Stimulated activated CD8-positive, alpha-beta memory T cell treated with anti-CD3 and anti-CD28 coated beads, Interleukin-12 subunit alpha, Interleukin-12 subunit beta, amount 100 ng/mL, for 4 hours (primary cell): ENCODE results near the gene GLG1.
"Not testable (repeated sequence)": the region's sequence is repeated elsewhere in the genome, so short reads cannot be mapped to it uniquely, and the experiment has no call there.

Experiments
- DNase-seq: peaks from one replicate; pipeline ENCODE4 v3.0.0-alpha.2; 2020; ENCODE audit warnings: low read depth

The GLG1 gene

DNA sequence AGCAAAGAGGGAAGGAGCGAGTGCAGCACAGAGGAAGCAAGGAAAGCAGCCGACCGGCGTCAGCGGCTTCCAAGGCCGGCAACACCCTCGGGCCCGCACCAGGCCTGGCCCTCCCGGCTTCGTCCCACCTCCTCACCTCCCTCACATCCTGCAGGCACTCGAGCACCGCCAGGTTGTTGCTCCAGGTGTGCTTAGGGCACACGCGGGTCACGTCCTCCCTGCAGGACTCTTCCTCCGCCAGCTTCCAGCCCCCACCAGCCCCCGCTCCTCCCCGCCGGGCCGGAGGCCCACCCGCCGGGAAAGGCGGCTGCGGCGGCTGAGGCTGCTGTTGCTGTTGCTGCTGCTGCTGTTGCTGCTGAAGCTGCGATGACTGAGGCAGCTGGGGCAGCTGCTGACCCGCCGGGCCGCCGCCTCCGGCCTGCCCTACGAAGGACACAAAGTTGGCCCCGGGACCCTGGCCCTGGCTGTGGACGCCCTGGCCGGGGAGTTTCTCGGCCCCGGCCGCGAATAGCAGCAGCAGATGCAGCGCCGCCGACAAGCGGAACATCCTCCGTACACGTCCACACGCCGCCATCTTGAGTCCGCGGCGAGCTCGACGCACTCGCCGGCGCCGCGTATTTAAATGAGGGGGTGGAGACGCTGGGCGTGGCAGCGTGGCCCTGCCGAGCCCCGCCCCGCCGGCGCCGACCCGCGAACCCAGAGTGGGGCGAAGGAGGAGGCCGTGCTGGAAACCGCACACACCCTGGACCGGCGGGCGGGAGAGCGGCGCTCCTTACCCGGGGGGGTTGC, at the start of gene GLG1:
TSS of gene GLG1 (minus strand) at position 594 of the 789 bp plus-strand sequence. CDS start at position 574, 20 bp downstream.
- peak; percentile 87 for DNase-seq

- no peak for DNase-seq
These were observed 47.7 kb upstream of the GLG1 start for GRCh38 chr16:74654536-74655050.

DNA sequence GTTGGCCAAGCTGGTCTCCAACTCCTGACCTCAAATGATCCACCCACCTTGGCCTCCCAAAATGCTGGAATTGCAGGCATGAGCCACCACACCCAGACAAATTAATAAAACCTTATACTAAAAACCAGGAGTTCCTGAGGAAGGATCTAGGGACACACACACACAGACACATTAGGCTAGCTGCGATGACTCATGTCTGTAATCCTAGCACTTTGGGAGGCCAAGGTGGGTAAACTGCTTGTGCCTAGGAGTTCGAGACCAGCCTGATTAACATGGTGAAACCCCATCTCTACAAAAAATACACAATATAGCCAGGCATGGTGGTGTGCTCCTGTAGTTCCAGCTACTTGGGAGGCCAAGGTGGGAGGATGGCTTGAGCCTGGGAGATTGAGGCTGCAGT, 46.0 kb upstream of the GLG1 start:
- DNase-seq, result not testable (repeated sequence)

GRCh38 chr16:74652249-74652648, 45.3 kb upstream of the GLG1 start:
- DNase-seq, result no peak

- no peak for DNase-seq
These were observed 44.9 kb upstream of the GLG1 start for GRCh38 chr16:74651841-74652240.

DNA sequence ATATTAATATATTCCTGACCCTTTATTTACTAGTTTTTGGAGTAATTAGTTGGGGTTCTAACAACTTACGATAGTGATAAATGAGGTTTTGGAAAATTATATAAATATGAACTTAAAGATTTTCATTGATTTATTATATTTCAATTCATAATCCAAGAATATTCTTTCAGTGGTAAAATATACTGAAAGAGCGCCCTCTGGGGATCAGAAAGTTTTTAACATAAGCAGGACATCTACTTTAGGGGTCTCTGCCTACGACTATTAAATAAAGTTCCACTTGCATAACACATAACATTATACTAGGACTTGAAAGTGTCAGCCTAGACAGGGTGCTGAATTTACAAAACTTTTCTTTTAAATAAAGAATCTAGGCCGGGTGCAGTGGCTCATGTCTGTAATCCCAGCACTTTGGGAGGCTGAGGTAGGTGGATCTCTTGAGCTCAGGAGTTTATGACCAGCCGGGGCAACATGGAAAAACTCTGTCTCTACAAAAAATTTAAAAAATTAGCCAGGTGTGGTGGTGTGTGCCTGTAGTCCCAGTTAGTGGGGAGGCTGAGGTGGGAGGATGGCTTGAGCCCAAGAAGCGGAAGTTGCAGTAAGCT, 44.2 kb upstream of the GLG1 start:
- DNase-seq, result no peak

GRCh38 chr16:74649839-74650504, 43.1 kb upstream of the GLG1 start:
- no peak for DNase-seq

DNA sequence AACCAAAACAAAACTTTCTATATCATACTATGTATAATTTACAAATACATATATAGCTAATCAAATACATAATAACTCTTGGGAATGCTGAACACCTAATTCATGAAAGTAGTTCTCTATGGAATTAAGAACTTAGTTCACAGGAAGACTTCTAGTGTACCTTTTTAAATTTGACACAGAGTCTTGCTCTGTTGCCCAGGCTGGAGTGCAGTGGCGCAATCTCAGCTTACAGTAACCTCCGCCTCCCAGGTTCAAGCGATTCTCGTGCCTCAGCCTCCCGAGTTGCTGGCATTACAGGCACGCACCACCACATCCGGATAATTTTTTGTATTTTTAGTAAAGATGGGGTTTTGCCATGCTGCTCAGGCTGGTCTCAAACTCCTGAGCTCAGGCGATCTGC, 35.1 kb upstream of the GLG1 start:
- no peak for DNase-seq

DNA sequence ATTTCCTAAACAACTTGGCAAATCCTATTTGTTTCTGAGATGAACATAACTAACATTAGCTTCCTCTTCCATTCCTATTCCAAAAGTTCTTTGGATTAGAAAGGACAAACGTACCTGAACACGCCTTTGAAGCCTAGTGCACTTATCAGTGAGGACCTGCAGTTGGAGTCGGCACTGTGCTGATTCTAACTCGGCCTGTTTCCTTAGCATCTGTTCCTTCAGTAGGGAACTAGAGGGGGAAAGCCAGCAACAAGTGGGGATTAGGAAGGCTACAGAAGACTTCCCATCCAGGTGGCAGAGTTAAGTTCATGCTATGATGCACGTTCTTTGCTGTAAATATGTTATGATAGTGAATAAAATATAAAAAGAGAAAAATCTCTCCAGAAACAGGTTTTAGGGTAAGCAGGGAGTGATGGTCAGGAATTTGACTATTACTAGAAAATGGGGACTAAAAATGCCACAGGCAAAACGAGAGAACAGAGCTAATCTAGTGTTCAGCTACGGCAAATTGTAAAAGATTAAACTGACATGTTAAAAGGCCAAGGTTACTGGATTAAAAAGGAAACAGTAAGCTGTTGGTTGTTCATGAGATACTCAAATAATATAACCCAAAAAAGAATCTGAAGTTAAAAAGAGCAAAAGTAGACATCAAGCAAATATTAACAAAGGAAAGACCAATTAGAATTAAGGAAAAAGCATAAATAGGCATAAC, 31.0 kb upstream of the GLG1 start:
- DNase-seq, result no peak

DNA sequence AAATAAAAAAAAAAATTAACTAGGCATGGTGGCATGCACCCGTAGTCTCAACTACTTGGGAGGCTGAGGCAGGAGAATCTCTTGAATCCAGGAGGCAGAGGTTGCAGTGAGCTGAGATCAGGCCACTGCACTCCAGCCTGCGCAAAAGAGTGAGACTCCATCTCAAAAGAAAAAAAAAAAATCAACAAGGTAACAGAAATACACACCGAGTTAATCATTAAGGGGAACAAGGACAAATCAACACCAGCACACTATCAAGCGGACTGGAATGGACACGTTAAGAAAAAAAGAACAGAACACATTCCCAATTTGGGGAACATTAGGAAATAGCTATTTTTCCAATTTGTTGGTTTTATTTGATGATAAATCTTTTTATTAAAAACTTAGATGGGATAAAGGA, 28.4 kb upstream of the GLG1 start:
- no peak for DNase-seq

DNA sequence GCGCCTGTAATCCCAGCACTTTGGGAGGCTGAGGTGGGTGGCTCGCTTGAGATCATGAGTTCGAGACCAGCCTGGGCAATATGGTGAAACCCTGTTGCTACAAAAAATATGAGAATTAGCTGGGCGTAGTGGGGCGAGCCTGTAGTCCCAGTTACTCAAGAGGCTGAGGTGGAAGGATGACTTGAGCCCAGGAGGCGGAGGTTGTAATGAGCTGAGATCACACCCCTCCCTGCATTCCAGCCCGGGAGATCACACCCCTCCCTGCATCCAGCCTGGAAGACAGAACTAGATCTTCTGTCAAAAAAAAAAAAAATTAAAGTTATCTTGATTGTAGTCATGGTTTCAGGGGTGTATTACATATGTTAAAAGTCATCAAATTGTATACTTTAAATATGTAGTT, 26.8 kb upstream of the GLG1 start:
- DNase-seq, result no peak

DNA sequence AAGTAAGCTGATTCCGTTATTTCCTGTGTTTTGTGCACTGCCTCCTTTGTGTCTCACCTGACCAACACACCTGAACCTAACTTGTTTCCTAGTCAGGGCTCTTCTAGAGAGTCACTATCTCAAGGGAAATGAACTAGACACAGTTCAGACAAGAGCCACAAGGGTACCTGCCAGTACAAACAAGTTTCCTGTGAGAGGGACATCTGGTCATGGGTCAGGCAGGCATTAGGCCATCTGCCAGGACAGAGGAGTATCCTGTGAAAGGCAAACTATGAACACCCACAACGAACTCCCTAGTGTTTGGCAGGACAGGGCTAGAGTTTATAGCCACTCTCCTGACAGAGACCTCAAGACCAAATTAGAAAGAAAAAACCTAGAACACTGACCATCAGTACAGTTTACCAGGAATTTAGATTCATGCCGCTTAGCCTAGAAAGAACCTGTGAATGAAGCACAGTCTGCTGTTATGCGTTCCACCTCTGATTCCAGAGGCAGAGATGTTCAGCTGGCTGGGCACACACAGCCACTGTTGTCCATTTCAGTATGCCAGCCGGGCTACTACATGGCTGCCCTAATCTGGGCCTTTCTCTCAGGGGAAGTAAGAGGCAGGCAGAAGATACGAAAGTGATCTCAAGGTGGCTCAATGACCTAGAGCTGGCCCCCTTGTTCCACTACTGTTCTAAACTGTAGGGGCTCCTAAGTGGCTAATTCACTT, 20.7 kb upstream of the GLG1 start:
- no peak for DNase-seq

DNA sequence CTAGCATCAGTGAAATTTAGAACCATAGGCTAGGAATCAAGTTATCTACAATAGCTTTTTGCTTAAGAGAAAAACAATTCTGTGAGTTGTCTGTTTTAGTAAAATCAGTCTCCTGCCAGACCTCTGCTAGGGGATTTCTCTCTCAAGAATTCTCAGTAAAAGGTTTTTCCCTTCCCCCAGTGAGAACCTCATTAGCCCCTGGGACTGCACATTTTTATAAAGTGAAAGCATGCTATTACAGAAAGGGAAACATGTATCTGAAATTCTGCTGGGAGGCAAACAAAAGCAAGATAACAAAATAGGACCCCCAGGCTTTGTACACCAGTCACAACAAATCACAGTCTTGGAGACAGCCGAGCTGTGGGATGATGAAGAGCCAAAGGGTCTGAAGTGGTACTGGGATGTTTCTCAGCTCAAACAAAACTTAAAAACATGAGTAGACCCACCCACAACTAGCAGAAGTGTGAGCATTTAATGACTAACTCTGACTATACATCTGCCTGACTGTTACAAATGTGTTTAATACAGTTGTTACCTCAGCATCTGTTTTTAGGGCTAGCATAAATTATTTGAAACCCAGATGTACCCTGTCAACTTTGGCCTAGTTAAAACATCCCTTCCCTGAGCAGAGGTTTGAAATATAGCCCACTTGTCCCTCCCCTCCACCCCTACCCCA, 20.0 kb upstream of the GLG1 start:
- DNase-seq, result no peak

DNA sequence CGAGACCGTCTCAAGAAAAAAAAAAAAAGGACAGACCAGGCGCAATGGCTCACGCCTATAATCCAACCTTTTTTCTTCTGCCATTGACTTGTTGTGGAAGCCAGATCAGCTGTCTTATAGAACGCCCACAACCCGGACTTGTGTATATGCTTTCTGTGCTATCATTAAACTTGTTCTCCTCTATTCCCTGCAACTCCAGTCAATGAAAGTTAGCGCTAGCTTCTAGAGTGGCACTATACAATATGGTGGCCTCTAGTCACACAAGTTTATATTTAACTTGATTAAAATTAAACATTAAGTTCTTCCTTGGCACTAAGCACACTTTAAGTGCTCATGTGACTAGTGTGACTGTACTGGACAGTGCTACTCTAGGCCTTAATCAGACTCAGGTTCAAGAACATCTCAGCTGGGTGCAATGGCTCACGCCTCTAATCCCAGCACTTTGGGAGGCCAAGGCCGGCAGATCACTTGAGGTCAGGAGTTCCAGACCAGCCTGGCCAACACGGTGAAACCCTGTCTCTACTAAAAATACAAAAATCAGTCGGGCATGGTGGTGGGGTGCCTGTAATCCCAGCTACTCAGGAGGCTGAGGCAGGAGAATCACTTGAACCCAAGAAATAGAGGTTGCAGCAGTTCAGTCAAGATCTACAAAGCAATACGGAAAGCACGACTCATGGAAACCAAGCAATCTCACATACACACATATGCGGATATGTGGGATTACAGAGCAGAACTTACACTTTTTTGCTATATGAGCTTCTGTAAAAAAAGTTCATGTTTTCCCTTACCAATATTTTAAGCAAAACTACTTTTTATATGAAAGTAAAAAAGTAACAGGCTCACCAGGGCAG, 18.8 kb upstream of the GLG1 start:
- DNase-seq, result no peak

GRCh38 chr16:74623839-74624235, 16.9 kb upstream of the GLG1 start:
- DNase-seq, result no peak

DNA sequence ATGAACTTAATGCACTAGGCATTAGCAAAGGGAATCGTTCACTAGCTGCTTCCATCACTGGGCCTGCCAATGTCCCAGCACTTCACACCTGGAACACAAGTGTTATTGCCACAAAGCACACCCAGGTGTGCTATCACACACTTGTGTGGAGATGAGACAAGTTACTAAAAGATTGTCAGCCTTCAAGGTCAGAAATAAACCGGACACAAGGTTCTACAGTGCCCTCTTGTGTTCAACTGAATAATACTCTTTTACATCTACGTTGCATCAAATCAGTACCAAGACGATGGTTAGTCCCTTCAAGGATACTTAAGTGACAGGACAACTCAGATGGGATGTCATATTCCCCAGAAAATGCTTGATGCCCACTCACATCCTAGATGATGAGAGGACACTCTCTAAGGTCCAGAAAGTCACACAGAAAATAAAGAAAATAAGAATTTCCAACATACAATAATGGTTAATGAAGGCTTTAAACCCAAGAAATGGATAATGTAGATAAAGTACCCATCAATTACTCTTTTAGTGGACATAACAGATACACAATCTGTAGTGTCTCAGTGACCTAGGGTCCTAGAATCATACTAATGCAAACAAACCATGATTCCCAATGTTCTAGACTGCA, 16.4 kb upstream of the GLG1 start:
- no peak for DNase-seq

GRCh38 chr16:74622005-74622404, 15.1 kb upstream of the GLG1 start:
- DNase-seq, result no peak

DNA sequence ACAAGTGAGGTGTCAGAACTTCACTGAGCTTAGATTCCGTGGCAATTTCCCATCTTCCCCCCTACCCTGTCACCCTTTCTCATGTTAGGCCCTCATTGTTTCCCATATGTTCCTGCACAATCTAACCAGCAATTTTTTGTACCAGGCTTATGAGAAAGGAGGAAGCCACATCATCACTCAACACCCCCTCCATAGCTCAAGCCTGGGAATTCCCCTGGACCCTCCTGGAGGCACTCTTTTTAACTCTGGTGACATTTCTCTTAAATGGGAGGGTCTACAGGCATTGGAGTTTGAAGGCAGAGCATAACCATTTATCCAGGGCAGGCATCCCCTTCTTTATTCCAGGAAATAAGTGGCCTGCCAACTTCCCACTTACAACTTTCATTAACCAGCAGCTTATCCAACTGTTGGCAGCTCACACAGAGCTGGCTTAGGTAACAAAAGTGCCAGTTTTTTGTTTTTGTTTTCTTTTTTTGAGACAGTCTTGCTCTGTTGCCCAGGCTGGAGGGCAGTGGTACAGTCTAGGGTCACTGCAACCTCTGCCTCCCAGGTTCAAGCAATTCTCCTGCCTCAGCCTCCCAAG, 10.4 kb upstream of the GLG1 start:
- no peak for DNase-seq

DNA sequence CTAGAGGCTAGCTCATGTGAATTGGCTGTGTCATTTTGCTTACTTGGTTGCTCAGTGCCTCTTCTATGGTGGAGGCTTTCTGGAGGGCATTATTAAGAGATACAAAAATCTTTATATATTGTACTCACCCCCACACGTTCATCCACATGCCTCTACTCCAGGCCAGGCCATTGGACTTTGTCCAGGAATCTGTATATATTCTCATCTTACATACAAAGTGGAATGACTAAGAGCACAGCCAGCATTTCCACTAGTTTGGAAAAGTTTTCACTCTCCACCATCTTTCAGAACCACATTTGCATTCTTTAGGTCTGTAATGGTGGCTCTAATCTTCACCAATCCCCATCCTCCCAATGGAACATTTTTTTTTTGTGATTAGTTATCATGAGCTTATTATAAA, 4.8 kb upstream of the GLG1 start:
- no peak for DNase-seq
